Activated naive CD8-positive, alpha-beta T cell treated with anti-CD3 and anti-CD28 coated beads, Interleukin-2, amount 10 ng/mL, durations not matched to agents 7 days and 5 days (primary cell): ENCODE results near the gene RBBP9. TPM values are rescaled to one million over a fixed set of nuclear protein-coding genes. Genes with fewer than 3 reads are reported as not detected.
A peak's percentile ranks its signal among the peaks of the same experiment; 100 is the strongest.

Source experiments
- ATAC-seq: fragments of 150-1000 bp; cut with Tn5 transposase; one replicate; pipeline ENCODE4 v1.10.0; 2021; ENCODE audit warnings: low read depth, moderate library complexity
- POLR2A ChIA-PET: fragments of 350-600 bp; sonication (Branson Sonifier 250); formaldehyde crosslinking; loops from one replicate; lab custom pipeline; 2021; ENCODE audit warnings: antibody characterized with exemption; lab: Charles Lee
- DNase-seq: peaks from one replicate; pipeline ENCODE4 v3.0.0; 2021
- H3K27ac Mint-ChIP-seq: one replicate; pipeline ENCODE4 v1.8.0; 2022; ENCODE audit warnings: mild to moderate bottlenecking, mixed read lengths
- H3K27me3 Mint-ChIP-seq: one replicate; pipeline ENCODE4 v1.8.0; 2022; ENCODE audit warnings: mild to moderate bottlenecking, moderate library complexity, mixed read lengths
- H3K36me3 Mint-ChIP-seq: one replicate; pipeline ENCODE4 v1.8.0; 2021; ENCODE audit warnings: mild to moderate bottlenecking, mixed read lengths
- H3K4me1 Mint-ChIP-seq: one replicate; pipeline ENCODE4 v1.8.0; 2021; ENCODE audit warnings: mixed read lengths
- H3K4me3 Mint-ChIP-seq: one replicate; pipeline ENCODE4 v1.8.0; 2022; ENCODE audit warnings: mild to moderate bottlenecking, moderate library complexity, mixed read lengths
- H3K9me3 Mint-ChIP-seq: one replicate; pipeline ENCODE4 v1.8.0; 2021; ENCODE audit warnings: mixed read lengths
- microRNA-seq: library from miRNA; unstranded; fragments of <30 nt; microRNA quantifications from one replicate; pipeline ENCODE4 v1.2.0, GENCODE V29; 2022
- total RNA-seq, 2 experiments: library from RNA; stranded (reverse); gene quantifications; one replicate each; pipeline ENCODE4 v1.2.3, GENCODE V29; 2021

RBBP9 gene
- total RNA-seq, 2 experiments from 2014 or later, result 13.9 to 15.2 TPM

GRCh38 chr20:18481596-18481995 is 15.4 kb downstream of the RBBP9 start:
- no peak overlapping the region for H3K27ac Mint-ChIP-seq
- H3K4me3 Mint-ChIP-seq, result no peak overlapping the region
- ATAC-seq, result no peak
- H3K4me1 Mint-ChIP-seq, result no peaks in the 10 kb centered on the region
- H3K36me3 Mint-ChIP-seq, result peaks cover 23% of the 10 kb centered on the region
- H3K27me3 Mint-ChIP-seq, result no peaks in the 10 kb centered on the region
- H3K9me3 Mint-ChIP-seq, result no peaks in the 10 kb centered on the region
- POLR2A ChIA-PET, result no interaction called here
- no peak for DNase-seq

DNA sequence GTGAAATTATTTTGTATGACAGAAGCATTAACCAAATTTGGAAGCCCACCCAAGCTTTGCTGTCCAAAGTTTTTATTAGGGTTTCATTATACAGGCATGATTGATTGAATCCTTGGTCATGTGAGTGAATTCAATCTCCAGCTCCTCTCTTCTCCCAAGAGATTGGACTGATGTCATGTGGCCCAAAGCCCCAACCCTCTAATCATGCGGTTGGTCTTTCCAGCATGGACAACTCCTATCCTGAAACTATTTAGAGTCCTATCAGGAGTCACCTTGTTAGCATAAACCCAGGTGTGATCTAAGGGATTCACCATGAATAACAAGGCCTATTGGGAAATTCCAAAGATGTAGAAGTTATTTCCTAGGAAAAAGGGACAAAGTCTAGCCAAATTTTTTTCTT is 19.2 kb downstream of the RBBP9 start:
- POLR2A ChIA-PET, result no interaction called here
- Mint-ChIP-seq H3K27ac (no peak overlapping the region), H3K9me3 (no peaks in the 10 kb centered on the region), H3K4me1 (no peaks in the 10 kb centered on the region), H3K36me3 (peaks cover 17% of the 10 kb centered on the region), H3K4me3 (no peak overlapping the region), H3K27me3 (no peaks in the 10 kb centered on the region)
- DNase-seq (no peak), ATAC-seq (no peak)

GRCh38 chr20:18477218-18477617 is 19.8 kb downstream of the RBBP9 start:
- Mint-ChIP-seq H3K4me3 (no peak overlapping the region), H3K27me3 (no peaks in the 10 kb centered on the region), H3K27ac (no peak overlapping the region), H3K36me3 (peaks cover 14% of the 10 kb centered on the region), H3K4me1 (no peaks in the 10 kb centered on the region), H3K9me3 (no peaks in the 10 kb centered on the region)
- DNase-seq, result no peak
- no peak for ATAC-seq
- POLR2A ChIA-PET, result no interaction called here

GRCh38 chr20:18466894-18467730 is 29.9 kb downstream of the RBBP9 start, which contains the start of the genes DZANK1 and POLR3F:
Gene DZANK1, minus strand, starts transcription at chr20:18467030. Its CDS starts 1,672 bp downstream, at chr20:18465358.
Gene POLR3F, plus strand, starts transcription at chr20:18467390. Its CDS starts 117 bp downstream, at chr20:18467507.
- Mint-ChIP-seq H3K9me3 (no peaks in the 10 kb centered on the region), H3K36me3 (no peaks in the 10 kb centered on the region), H3K4me1 (peaks cover 20% of the 10 kb centered on the region), H3K27me3 (no peaks in the 10 kb centered on the region), H3K27ac (peak within 1 kb of the TSS; percentile 92), H3K4me3 (peak within 1 kb of the TSS; percentile 99)
- POLR2A ChIA-PET, result interaction anchor here (0.6 to 4.3 kb wide), 5 partner anchors 30 to 63 kb away, joined by 3 to 33 read pairs (median 5); partner anchors contain the start of genes RBBP9 and SEC23B
- ATAC-seq, result peak; percentile 98
- peak; percentile 94 for DNase-seq

DNA sequence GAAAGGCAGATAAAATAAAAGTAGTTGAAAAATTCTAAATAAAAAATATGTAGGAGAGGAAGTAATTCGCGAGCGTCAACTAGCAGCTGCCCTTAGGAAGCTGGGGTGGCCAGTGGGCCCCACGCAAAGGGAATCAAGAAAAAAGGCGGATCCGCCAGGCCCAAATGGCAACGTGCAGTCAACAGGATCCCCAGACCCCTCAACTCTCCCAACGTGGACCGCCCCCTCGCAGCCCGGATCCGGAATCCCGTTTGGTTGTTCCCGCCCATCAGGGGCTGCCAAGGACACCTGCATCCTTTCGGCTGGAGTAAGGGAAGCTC is 30.5 kb downstream of the RBBP9 start:
- H3K4me3 Mint-ChIP-seq, result peak overlapping the region; percentile 99
- no peaks in the 10 kb centered on the region for H3K9me3 Mint-ChIP-seq
- no peaks in the 10 kb centered on the region for H3K27me3 Mint-ChIP-seq
- POLR2A ChIA-PET, result interaction anchor here (0.6 to 4.3 kb wide), 5 partner anchors 30 to 63 kb away, joined by 3 to 33 read pairs (median 5); partner anchors contain the start of genes RBBP9 and SEC23B
- ATAC-seq (no peak), DNase-seq (no peak)
- H3K36me3 Mint-ChIP-seq, result no peaks in the 10 kb centered on the region
- H3K27ac Mint-ChIP-seq, result peak overlapping the region; percentile 92
- H3K4me1 Mint-ChIP-seq, result peaks cover 20% of the 10 kb centered on the region

DNA sequence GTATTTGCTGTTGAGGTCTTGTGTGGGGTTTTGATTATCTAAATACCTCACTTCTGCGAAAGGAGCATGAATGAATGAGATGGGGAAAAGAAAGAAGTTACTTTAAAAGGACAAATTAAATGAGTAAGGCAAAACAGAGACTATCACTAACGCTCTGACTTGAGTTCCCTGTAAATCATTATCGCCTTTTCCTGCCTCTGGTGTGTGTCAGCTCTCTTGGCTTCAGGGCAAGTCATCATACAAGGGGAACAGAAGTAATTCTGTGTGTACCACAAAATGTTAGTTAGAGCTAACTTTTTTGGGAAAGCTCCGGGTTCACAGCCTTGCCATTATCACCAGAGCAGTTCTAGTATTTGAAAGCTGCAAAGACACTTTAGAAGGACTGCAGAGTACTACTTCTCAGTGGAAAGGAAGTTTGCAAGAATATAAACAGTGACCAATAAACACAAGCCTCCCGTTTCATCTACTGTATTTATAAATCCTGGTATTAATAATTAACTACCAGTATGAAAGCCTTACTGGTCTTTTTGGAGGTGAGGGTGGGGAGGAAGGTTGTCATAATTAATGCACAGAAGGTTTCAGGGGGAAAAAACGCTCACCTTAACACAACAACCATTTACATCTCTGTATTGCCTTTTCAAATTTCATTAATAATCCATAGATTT is 31.4 kb downstream of the RBBP9 start:
- DNase-seq (no peak), ATAC-seq (no peak)
- POLR2A ChIA-PET, result interaction anchor here (4.3 kb wide), 1 partner anchor 42 kb away, joined by 33 read pairs; the partner anchor contains the start of gene SEC23B
- no peak overlapping the region for H3K27ac Mint-ChIP-seq
- no peaks in the 10 kb centered on the region for H3K27me3 Mint-ChIP-seq
- no peaks in the 10 kb centered on the region for H3K9me3 Mint-ChIP-seq
- peak overlapping the region; percentile 99 for H3K4me3 Mint-ChIP-seq
- H3K36me3 Mint-ChIP-seq, result no peaks in the 10 kb centered on the region
- H3K4me1 Mint-ChIP-seq, result peaks cover 20% of the 10 kb centered on the region

DNA sequence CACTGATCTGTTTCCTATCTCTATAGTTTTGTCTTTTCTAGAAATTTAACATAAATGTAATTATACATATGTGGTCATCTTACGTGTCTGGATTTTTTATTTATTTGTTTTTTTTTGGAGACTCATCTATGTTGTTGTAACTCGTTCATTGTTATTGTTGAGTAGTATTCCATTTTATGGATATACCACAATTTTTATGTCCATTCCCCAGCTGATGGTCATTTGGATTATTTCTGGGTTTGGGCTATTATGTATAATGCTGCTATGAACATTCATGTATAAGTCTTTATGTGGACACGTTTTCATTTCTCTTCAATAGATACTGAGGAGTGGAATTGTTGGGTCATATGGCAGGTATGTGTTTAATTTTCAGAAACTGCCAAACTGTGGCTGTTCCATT is 40.4 kb downstream of the RBBP9 start:
- no peaks in the 10 kb centered on the region for H3K4me1 Mint-ChIP-seq
- POLR2A ChIA-PET, result no interaction called here
- no peaks in the 10 kb centered on the region for H3K36me3 Mint-ChIP-seq

DNA sequence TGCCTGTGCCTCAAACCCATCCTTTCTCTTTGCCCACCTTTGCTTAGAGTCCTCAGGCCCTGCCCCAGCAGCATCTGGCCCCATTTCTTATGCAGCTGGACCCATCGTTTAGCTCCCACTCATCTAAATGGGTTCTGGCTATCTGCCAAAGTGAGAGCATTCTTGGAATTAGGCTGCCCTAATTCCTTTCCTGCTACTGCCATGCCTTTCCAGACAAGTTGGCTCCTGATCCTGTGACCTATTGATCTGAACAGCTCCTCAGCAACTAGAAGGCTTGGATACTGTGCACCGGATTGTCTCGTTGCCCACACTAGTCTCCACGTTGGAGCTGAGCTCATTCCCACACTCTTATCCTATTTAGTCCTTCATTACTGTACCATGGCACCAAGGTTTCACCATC is 53.1 kb downstream of the RBBP9 start:
- ATAC-seq (no peak), DNase-seq (no peak)
- no peaks in the 10 kb centered on the region for H3K9me3 Mint-ChIP-seq
- H3K27ac Mint-ChIP-seq, result no peak overlapping the region
- no peak overlapping the region for H3K4me3 Mint-ChIP-seq
- H3K27me3 Mint-ChIP-seq, result no peaks in the 10 kb centered on the region
- no peaks in the 10 kb centered on the region for H3K4me1 Mint-ChIP-seq
- no peaks in the 10 kb centered on the region for H3K36me3 Mint-ChIP-seq
- POLR2A ChIA-PET, result no interaction called here

More for the DNA sequence above, 40.4 kb downstream of the RBBP9 start:
- Mint-ChIP-seq H3K4me3 (no peak overlapping the region), H3K27ac (no peak overlapping the region), H3K9me3 (no peaks in the 10 kb centered on the region), H3K27me3 (no peaks in the 10 kb centered on the region)
- DNase-seq (no peak), ATAC-seq (no peak)

- Mint-ChIP-seq H3K4me1 (peaks cover 7% of the 10 kb centered on the region), H3K9me3 (no peaks in the 10 kb centered on the region), H3K27me3 (no peaks in the 10 kb centered on the region), H3K27ac (no peak overlapping the region), H3K36me3 (no peaks in the 10 kb centered on the region), H3K4me3 (no peak overlapping the region)
- POLR2A ChIA-PET, result no interaction called here
- DNase-seq (no peak), ATAC-seq (no peak)
Measured at GRCh38 chr20:18440403-18440802, 56.6 kb downstream of the RBBP9 start.

DNA sequence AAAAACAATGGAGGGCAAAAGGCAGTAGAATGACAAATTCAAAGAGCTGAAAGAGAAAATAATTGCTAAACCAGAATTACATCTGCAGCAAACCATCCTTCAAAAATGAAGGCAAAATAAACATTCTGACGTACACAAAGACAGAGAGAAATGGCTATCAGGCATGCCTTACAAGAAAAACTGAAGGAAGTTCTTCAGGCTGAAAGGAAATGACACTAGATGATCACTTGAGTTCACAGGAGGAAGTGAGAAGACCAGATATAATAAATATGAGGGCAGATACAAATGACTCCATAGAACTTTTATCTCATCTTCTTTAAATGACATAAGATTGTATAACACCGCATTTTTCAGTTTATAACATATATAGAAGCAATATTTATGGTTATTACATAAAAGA is 60.2 kb downstream of the RBBP9 start:
- no peak overlapping the region for H3K4me3 Mint-ChIP-seq
- H3K27me3 Mint-ChIP-seq, result no peaks in the 10 kb centered on the region
- POLR2A ChIA-PET, result no interaction called here
- H3K36me3 Mint-ChIP-seq, result no peaks in the 10 kb centered on the region
- no peak for ATAC-seq
- H3K27ac Mint-ChIP-seq, result peak overlapping the region; percentile 62
- H3K4me1 Mint-ChIP-seq, result peaks cover 7% of the 10 kb centered on the region
- no peaks in the 10 kb centered on the region for H3K9me3 Mint-ChIP-seq
- no peak for DNase-seq

Small RNA genes within 50 kb of the gene (microRNA-seq; reads per million reads assigned to microRNA genes)
- not detected for gene MIR3192

Other genes starting within 250 kb of the RBBP9 start
- 1 to 10 TPM; 9.2 TPM for gene ZNF133, start 208.7 kb downstream of the RBBP9 start, total RNA-seq
- gene DZANK1, start 30.2 kb downstream of the RBBP9 start, total RNA-seq, result 1 to 10 TPM; 1.8 to 2.2 TPM
- gene POLR3F, start 29.8 kb downstream of the RBBP9 start, total RNA-seq, result 1 to 10 TPM; 8.3 to 8.5 TPM
- 10 to 100 TPM; 64.0 to 65.0 TPM for gene SEC23B, start 10.7 kb upstream of the RBBP9 start, total RNA-seq
- gene SMIM26, start 70.2 kb upstream of the RBBP9 start, total RNA-seq, result 10 to 100 TPM; 59.1 to 62.4 TPM
- 10 to 100 TPM; 18.7 to 22.4 TPM for gene DTD1, start 90.8 kb upstream of the RBBP9 start, total RNA-seq